HT-29 (cell line): ENCODE results near the gene HHATL. TPM values are rescaled to one million over a fixed set of nuclear protein-coding genes. Genes with fewer than 3 reads are reported as not detected.
"Not testable (repeated sequence)": the region's sequence is repeated elsewhere in the genome, so short reads cannot be mapped to it uniquely, and the experiment has no call there.

Experiments
- DNase-seq: peaks from one replicate; pipeline ENCODE4 v3.0.0-alpha.2; 2015; ENCODE audit warnings: low spot score
- total RNA-seq: library from RNA; depleted of rRNA; stranded (reverse); fragments of >200 nt; shearing (Covaris generic); gene quantifications from 2 replicates; pipeline ENCODE4 v1.2.3, GENCODE V29; 2014

Gene HHATL
- total RNA-seq, 1 experiment from 2014 or later, result not detected

GRCh38 chr3:42734263-42734860, 31.8 kb upstream of the HHATL start:
- DNase-seq, result no peak

- no peak for DNase-seq
Observed at GRCh38 chr3:42733501-42734262, 31.1 kb upstream of the HHATL start.

- no peak for DNase-seq
Observed at GRCh38 chr3:42732829-42733459, 30.3 kb upstream of the HHATL start.

GRCh38 chr3:42732196-42732828, 29.7 kb upstream of the HHATL start:
- DNase-seq, result no peak

- DNase-seq, result no peak
Observed at GRCh38 chr3:42731476-42732195, 29.0 kb upstream of the HHATL start.

- DNase-seq, result no peak
Observed at GRCh38 chr3:42730706-42731420, 28.3 kb upstream of the HHATL start.

- DNase-seq, result no peak
Observed at GRCh38 chr3:42730294-42730693, 27.7 kb upstream of the HHATL start.

GRCh38 chr3:42729404-42730145, 27.0 kb upstream of the HHATL start:
- no peak for DNase-seq

GRCh38 chr3:42728668-42729364, 26.2 kb upstream of the HHATL start:
- no peak for DNase-seq

GRCh38 chr3:42728056-42728455, 25.5 kb upstream of the HHATL start:
- DNase-seq, result no peak

GRCh38 chr3:42725454-42725853, 22.9 kb upstream of the HHATL start:
- DNase-seq, result no peak

- DNase-seq, result no peak
Observed at GRCh38 chr3:42723219-42723618, 20.6 kb upstream of the HHATL start.

GRCh38 chr3:42722442-42722841, 19.8 kb upstream of the HHATL start:
- not testable (repeated sequence) for DNase-seq

- no peak for DNase-seq
Observed at GRCh38 chr3:42721690-42722089, 19.1 kb upstream of the HHATL start.

GRCh38 chr3:42720126-42720525, 17.5 kb upstream of the HHATL start:
- DNase-seq, result no peak

GRCh38 chr3:42719002-42719401, 16.4 kb upstream of the HHATL start:
- no peak for DNase-seq

GRCh38 chr3:42718338-42718737, 15.7 kb upstream of the HHATL start:
- DNase-seq, result no peak

GRCh38 chr3:42717306-42717705, 14.7 kb upstream of the HHATL start:
- DNase-seq, result no peak

GRCh38 chr3:42714171-42714852, 11.7 kb upstream of the HHATL start:
- no peak for DNase-seq
